SK-N-SH (cell line): ENCODE data around the gene TSPAN32.

ENCODE experiments used
- CTCF ChIP-seq: fragments of 200-600 bp; sonication (generic); IDR thresholded peaks from 2 replicates; pipeline ENCODE4 v1.6.1; 2017; ENCODE audit warnings: antibody characterized with exemption, mild to moderate bottlenecking, moderate library complexity
- EZH2phosphoT487 ChIP-seq: fragments of 200-600 bp; sonication (generic); IDR thresholded peaks from 2 replicates; pipeline ENCODE4 v1.6.1; 2017; ENCODE audit warnings: low read depth, mixed run types, mild to moderate bottlenecking, antibody characterized with exemption, moderate library complexity, borderline replicate concordance
- FOXM1 ChIP-seq: IDR thresholded peaks from 2 replicates; pipeline ENCODE4 v1.4.0; 2012; ENCODE audit warnings: low read depth, mild to moderate bottlenecking
- MXI1 ChIP-seq: IDR thresholded peaks from 2 replicates; pipeline ENCODE4 v1.6.1; 2012; ENCODE audit warnings: mild to moderate bottlenecking, low read depth, low read length, improper control_type of control experiment
- NFIC ChIP-seq: IDR thresholded peaks from 2 replicates; pipeline ENCODE4 v1.4.0; 2012; ENCODE audit warnings: borderline replicate concordance
- NRF1 ChIP-seq: IDR thresholded peaks from 2 replicates; pipeline ENCODE4 v1.6.1; 2012; ENCODE audit warnings: low read depth, mild to moderate bottlenecking, low read length
- POLR2AphosphoS5 ChIP-seq: IDR thresholded peaks from 2 replicates; pipeline ENCODE4 v1.6.1; 2012; ENCODE audit warnings: low read depth, low read length
- RAD21 ChIP-seq: IDR thresholded peaks from 2 replicates; pipeline ENCODE4 v1.6.1; 2012; ENCODE audit warnings: mild to moderate bottlenecking, low read length
- REST ChIP-seq: IDR thresholded peaks from 2 replicates; pipeline ENCODE4 v1.6.1; 2012; ENCODE audit warnings: mild to moderate bottlenecking, low read depth, low read length, moderate library complexity
- RFX5 ChIP-seq: IDR thresholded peaks from 2 replicates; pipeline ENCODE4 v1.6.1; 2012; ENCODE audit warnings: mild to moderate bottlenecking, improper control_type of control experiment, low read length
- SMC3 ChIP-seq: IDR thresholded peaks from 2 replicates; pipeline ENCODE4 v1.6.1; 2012; ENCODE audit warnings: low read depth, low read length, improper control_type of control experiment
- TAF1 ChIP-seq: IDR thresholded peaks from 2 replicates; pipeline ENCODE4 v1.6.1; 2012; ENCODE audit warnings: low read depth, mild to moderate bottlenecking, low read length, moderate library complexity, borderline replicate concordance
- USF2 ChIP-seq: fragments of 150-350 bp; IDR thresholded peaks from 2 replicates; pipeline ENCODE4 v1.6.1; 2017; ENCODE audit warnings: antibody characterized with exemption, low read length, low read depth, borderline replicate concordance
- YY1 ChIP-seq: IDR thresholded peaks from 2 replicates; pipeline ENCODE4 v1.4.0; 2012; ENCODE audit warnings: low read depth, mild to moderate bottlenecking

DNA sequence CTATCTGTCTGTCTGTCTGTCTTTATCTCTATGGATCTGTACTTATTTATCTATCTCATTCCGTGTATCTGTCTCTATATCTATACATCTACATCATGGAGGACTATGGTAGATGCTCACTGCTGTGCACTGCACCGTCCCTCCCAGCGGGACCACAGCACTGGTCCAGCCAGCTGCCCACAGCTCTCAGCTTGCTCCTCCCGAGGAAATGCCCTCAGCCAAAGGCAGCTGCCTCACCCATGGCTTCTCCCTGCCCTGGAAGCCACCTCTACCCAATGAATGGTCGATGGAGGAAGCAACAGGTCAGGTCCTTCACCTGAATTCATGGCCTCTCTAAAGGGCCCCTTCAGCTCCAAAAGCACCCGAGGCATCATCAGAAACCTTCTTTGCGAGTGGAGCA, 60.6 kb downstream of the TSPAN32 start:
- TF ChIP-seq POLR2AphosphoS5 (no peak), RAD21 (no peak), YY1 (no peak), CTCF (no peak), NRF1 (no peak), FOXM1 (no peak), TAF1 (no peak), RFX5 (no peak), EZH2phosphoT487 (no peak), MXI1 (no peak), USF2 (no peak), NFIC (no peak), SMC3 (no peak), REST (no peak)
